GM19395 (cell line): ENCODE data around the gene CRY2.

ENCODE experiments used
- ATAC-seq: cut with Tn5 transposase; IDR thresholded peaks from one replicate; pipeline ENCODE4 v1.9.1; 2021; ENCODE audit warnings: mild to moderate bottlenecking, moderate library complexity; ENCODE audit not compliant: unreplicated experiment

Gene CRY2

DNA sequence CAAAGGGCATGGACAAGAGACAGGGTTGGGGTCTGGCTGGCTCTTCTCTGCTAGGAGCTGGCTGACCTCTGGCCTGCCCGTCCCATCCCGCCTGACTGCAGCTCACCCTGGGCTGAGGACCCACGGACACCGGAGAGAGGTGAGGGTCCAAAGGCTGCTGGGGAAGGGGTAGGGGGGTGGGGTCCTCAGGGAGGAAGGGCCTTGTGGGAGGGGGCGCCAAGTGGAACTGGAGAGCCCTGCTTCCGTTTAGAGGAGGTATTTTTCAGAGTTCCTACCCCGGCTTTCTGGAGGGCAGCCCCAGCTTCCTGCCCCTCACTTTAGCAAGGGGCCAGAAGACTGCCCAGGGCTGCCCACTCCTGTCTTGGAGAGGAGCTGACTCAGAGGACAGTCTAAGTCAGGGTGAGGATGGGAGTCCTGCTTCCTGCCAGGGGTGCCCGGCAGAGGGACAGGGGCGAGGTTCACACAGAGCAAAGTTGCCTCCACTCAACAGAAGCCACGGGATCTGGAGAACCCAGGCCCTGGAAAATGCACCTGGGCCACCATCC, 82.3 kb downstream of the CRY2 start:
- peak; percentile 23 for ATAC-seq

DNA sequence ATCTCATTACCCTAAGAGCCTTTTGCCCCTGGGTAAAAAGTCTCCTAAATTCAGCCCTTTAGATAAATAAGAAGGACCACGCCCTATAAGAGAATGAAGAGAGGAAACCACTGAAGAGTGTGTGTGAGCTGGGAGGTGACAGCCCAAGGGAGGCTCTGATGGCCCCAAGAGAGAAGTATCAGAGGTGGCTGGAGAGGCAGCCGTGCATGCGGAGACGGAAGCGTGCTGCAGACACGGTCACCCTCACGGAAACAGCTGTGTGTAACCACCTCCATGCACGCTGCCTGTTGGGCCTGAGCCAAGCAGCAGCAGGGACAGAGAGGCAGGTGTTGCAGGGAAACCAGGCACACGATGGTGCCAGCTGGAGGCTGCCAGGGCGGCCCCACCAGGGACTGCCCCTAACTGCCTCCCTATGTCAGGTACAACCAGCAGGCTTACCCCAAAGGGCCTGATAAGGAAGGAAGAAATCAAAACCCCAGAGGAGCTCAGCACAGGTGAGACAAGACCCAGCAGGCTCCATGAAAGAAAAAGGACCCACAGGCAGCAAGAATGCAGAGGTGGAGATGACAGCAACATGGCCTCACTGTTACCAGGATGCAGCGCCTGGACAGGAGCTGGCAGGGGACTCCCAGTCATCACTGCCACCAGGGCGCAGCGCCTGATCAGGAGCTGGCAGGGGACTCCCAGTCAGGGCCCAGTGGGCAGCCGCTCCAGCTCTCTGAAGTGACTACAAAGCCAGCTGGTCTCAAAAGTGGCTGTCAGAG, 82.9 kb downstream of the CRY2 start:
- ATAC-seq: peak; percentile 96

DNA sequence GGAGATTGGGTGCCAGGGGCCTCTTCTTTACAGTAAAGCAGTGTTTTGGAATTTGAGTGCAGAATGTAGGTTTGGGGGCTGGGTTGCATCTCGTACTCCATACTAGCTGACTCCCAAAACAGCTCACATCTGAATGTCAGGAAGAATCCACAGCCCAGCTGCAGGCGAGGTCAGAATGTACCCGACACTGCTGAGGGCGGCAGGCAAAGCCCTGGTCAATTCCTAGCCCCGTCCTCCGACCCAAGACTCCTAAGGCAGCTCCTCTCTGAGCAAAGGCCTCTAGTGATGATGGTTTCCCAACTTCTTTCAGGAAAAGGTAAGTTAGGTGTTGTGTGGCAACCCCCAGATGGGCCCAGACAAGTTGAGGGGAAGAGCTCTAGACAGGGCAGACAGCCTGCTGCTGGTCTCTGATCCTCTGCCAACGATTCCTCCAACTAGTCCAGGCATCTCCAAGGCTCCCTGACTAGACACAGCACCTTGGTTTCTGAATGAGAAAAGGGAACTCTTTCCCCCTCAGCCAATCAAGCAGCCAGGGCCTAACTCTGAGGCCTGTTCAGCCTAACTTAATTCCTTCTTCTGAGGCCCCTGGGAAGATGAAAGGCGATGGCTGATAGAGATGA, 83.8 kb downstream of the CRY2 start:
- no peak for ATAC-seq

GRCh38 chr11:45931739-45932138, 84.5 kb downstream of the CRY2 start:
- no peak for ATAC-seq

DNA sequence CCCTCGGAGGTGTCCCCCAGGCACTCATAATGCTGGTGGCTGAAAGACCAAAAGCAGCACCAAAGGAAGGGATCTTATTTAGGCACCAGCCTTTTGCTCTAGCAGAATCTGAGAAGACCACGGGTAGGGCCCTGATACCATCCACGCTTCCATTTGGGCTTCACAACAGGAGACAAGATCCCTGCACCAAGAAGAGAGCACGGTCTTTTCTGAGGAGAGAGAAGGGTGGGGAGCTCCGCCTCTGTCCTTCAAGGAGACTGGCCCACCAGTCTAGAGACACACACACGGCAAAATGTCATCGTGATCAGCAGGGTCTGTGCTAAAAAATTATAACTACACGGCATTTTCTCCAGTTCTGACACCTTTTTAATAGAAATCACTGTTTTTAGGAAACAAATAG, 84.9 kb downstream of the CRY2 start:
- ATAC-seq: no peak
